ENCODE data around the gene HOXA11. TPM values are rescaled to one million over a fixed set of nuclear protein-coding genes. Genes with fewer than 3 reads are reported as not detected.

The HOXA11 gene
- total RNA-seq, 1 experiment from 2014 or later = not detected

- Mint-ChIP-seq H3K27me3 (ENCODE audit: low read depth) (peaks cover 96% of the 10 kb centered on the region), H3K4me3 (peak overlapping the region; percentile 45), H3K4me1 (peaks cover 36% of the 10 kb centered on the region)
These were observed 17.2 kb upstream of the HOXA11 start for GRCh38 chr7:27202018-27202861.

DNA sequence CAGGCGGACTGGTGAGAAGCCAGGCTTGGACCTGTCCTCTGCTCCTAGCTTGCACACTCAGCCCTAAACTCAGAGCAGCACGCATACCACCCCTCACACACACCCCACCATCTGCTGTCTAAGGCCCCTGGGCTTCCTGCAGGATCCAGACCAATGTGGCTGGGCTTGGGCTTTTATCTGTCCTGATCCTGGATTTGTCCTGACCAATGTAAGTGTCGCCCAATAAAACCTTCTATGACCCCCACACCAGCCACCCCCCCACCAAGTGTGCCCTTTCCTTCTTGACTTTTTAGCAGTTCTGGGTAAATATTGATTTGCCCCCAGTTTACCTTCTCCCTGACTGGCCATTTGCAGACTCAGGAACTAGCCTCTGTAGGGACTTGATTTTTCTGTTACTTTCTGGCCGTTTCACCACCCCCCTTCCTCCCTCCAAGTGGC, 16.6 kb upstream of the HOXA11 start:
- no peaks in the 10 kb centered on the region for H3K9me3 Mint-ChIP-seq
- H3K27ac Mint-ChIP-seq = no peak overlapping the region
- no peak for DNase-seq (ENCODE audit: low spot score)
- H3K4me1 Mint-ChIP-seq = peaks cover 36% of the 10 kb centered on the region
- no peak for ATAC-seq
- POLR2A ChIA-PET = no interaction called here
- no peaks in the 10 kb centered on the region for H3K36me3 Mint-ChIP-seq
- H3K27me3 Mint-ChIP-seq (ENCODE audit: low read depth) = peaks cover 96% of the 10 kb centered on the region
- CTCF ChIA-PET = interaction anchor here (1.5 to 2.8 kb wide), 2 partner anchors 22 to 573 kb away, joined by 3 to 14 read pairs; no protein-coding TSS in a partner anchor
- H3K4me3 Mint-ChIP-seq = no peak overlapping the region
- TF ChIP-seq EMX1 (CRISPR knock-in tag; IDR thresholded peaks at IDR 0.05) = no peak
- TF ChIP-seq ZBTB43 (CRISPR knock-in tag; IDR thresholded peaks at IDR 0.05) = no peak
- TF ChIP-seq ZNF219 (CRISPR knock-in tag; IDR thresholded peaks at IDR 0.05; ENCODE audit: borderline replicate concordance) = no peak
- no peak for TF ChIP-seq JAZF1 (CRISPR knock-in tag; IDR thresholded peaks at IDR 0.05)
- TF ChIP-seq MLX (CRISPR knock-in tag; IDR thresholded peaks at IDR 0.05) = no peak
- TF ChIP-seq ZNF532 (CRISPR knock-in tag; IDR thresholded peaks at IDR 0.05; ENCODE audit: borderline replicate concordance) = no peak
- no peak for TF ChIP-seq JUN (CRISPR knock-in tag; IDR thresholded peaks at IDR 0.05)
- TF ChIP-seq, protein P1, sequence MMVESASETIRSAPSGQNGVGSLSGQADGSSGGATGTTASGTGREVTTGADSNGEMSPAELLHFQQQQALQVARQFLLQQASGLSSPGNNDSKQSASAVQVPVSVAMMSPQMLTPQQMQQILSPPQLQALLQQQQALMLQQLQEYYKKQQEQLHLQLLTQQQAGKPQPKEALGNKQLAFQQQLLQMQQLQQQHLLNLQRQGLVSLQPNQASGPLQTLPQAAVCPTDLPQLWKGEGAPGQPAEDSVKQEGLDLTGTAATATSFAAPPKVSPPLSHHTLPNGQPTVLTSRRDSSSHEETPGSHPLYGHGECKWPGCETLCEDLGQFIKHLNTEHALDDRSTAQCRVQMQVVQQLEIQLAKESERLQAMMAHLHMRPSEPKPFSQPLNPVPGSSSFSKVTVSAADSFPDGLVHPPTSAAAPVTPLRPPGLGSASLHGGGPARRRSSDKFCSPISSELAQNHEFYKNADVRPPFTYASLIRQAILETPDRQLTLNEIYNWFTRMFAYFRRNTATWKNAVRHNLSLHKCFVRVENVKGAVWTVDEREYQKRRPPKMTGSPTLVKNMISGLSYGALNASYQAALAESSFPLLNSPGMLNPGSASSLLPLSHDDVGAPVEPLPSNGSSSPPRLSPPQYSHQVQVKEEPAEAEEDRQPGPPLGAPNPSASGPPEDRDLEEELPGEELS (CRISPR knock-in tag; IDR thresholded peaks at IDR 0.05) = no peak
- no peak for TF ChIP-seq SOX15 (CRISPR knock-in tag; IDR thresholded peaks at IDR 0.05)

More at GRCh38 chr7:27202018-27202861, 17.2 kb upstream of the HOXA11 start:
- DNase-seq (ENCODE audit: low spot score) = no peak
- no peak overlapping the region for H3K27ac Mint-ChIP-seq
- no peaks in the 10 kb centered on the region for H3K9me3 Mint-ChIP-seq
- POLR2A ChIA-PET = no interaction called here
- H3K36me3 Mint-ChIP-seq = no peaks in the 10 kb centered on the region
- CTCF ChIA-PET = interaction anchor here (1.5 to 2.8 kb wide), 2 partner anchors 23 to 573 kb away, joined by 3 to 14 read pairs; no protein-coding TSS in a partner anchor
- TF ChIP-seq TP53 (CRISPR knock-in tag; IDR thresholded peaks at IDR 0.05) (no peak), E2F1 (CRISPR knock-in tag; IDR thresholded peaks at IDR 0.05) (no peak), ZBTB21 (CRISPR knock-in tag; IDR thresholded peaks at IDR 0.05; ENCODE audit: borderline replicate concordance) (no peak), SMAD4 (CRISPR knock-in tag; IDR thresholded peaks at IDR 0.05) (no peak), CREB1 (CRISPR knock-in tag; IDR thresholded peaks at IDR 0.05) (no peak), KAT7 (CRISPR knock-in tag; IDR thresholded peaks at IDR 0.05; ENCODE audit: borderline replicate concordance) (no peak), NFYB (CRISPR knock-in tag; conservative IDR thresholded peaks at IDR 0.05; ENCODE audit: low read depth) (no peak), GTF2I (CRISPR knock-in tag; conservative IDR thresholded peaks at IDR 0.05) (no peak), PREB (CRISPR knock-in tag; IDR thresholded peaks at IDR 0.05; ENCODE audit: borderline replicate concordance) (no peak)
- TF ChIP-seq, protein P2, sequence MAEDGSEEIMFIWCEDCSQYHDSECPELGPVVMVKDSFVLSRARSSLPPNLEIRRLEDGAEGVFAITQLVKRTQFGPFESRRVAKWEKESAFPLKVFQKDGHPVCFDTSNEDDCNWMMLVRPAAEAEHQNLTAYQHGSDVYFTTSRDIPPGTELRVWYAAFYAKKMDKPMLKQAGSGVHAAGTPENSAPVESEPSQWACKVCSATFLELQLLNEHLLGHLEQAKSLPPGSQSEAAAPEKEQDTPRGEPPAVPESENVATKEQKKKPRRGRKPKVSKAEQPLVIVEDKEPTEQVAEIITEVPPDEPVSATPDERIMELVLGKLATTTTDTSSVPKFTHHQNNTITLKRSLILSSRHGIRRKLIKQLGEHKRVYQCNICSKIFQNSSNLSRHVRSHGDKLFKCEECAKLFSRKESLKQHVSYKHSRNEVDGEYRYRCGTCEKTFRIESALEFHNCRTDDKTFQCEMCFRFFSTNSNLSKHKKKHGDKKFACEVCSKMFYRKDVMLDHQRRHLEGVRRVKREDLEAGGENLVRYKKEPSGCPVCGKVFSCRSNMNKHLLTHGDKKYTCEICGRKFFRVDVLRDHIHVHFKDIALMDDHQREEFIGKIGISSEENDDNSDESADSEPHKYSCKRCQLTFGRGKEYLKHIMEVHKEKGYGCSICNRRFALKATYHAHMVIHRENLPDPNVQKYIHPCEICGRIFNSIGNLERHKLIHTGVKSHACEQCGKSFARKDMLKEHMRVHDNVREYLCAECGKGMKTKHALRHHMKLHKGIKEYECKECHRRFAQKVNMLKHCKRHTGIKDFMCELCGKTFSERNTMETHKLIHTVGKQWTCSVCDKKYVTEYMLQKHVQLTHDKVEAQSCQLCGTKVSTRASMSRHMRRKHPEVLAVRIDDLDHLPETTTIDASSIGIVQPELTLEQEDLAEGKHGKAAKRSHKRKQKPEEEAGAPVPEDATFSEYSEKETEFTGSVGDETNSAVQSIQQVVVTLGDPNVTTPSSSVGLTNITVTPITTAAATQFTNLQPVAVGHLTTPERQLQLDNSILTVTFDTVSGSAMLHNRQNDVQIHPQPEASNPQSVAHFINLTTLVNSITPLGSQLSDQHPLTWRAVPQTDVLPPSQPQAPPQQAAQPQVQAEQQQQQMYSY (CRISPR knock-in tag; IDR thresholded peaks at IDR 0.05) = no peak
- no peak for ATAC-seq

Measured in WTC11 (cell line).